HL-60/S4 treated with phorbol 12-myristate 13-acetate at 8.2 ng/mL for 4 days and 3 days (cell line): Measurements from ENCODE around the gene DUSP28.

ENCODE experiments used
- in situ Hi-C: fragments of 300-500 bp; cut with MboI; formaldehyde crosslinking; loops from 2 replicates; pipeline ENCODE4 v1.15.0; 2022; ENCODE audit warnings: low sequenced_read_pairs

Gene DUSP28

DNA sequence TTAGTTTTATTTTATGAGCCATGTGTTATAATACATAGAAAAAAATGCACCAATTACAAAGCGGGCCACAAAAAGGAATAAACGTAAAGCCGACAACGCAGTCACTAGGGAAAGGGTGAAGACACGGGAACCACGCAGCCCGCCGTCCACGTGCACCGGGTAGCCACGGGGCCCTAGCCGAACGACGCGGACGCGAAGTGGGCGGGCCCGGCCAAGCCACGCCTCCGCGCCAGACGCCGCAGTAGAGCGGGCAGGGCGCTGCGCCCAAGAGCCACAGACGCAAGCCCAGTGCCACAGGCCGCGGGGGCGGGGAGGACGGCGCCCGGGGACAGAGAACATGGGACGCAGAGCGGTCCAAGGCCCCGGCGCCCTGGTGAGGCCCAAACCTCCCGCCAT, at the start of gene DUSP28:
DUSP28 (plus strand) TSS at position 274 of the 396 bp plus-strand sequence. CDS start 328 bp downstream, outside the sequence.
- in situ Hi-C loops, result no loop called here

GRCh38 chr2:240510513-240511210, 49.5 kb upstream of the DUSP28 start:
- in situ Hi-C loops, result loop anchor here (25.0 kb wide), 1 partner anchor 202 kb away; no protein-coding TSS in a partner anchor

DNA sequence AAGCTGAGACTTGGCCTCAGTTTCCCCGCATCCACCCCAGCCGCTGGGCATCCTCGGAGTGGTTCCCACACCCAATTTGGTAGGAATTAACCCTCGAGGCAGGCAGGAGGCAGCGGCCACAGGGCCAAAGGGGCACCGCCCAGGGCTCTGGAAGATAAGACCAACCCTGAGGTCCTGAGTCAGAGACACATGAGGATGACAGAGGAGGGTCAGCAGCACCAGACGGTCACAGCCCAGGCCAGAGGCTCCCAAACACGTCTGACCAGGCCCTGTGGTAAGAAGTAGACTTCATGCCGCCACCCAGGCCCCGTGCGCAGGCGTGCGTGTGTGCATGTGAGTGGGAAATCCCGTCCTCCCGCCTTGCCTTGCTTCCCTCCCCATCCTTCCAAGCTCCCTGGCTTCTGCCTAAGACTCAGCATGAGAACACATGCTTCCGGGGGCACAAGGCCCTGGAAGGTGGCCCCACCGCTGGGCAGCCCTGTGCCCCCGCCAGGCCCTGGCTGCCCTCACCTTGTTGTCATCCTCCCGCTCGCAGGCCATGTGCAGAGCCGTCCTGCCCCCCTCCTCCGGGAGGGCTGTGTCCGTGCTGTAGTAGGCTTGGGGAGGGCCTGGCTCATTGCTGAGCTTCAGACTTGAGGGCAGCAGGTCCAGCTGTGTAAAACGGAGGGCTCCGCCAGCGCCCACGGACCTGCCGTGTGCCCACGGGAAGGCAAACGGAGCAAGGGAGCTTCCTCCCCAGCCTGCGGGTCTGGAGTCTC, 48.6 kb upstream of the DUSP28 start:
- in situ Hi-C loops, result loop anchor here (25.0 kb wide), 1 partner anchor 201 kb away; no protein-coding TSS in a partner anchor

- in situ Hi-C loops, result loop anchor here (25.0 kb wide), 1 partner anchor 200 kb away; no protein-coding TSS in a partner anchor
Observed at GRCh38 chr2:240512109-240512485, 48.1 kb upstream of the DUSP28 start.

GRCh38 chr2:240512666-240513535, 47.3 kb upstream of the DUSP28 start:
- in situ Hi-C loops, result loop anchor here (25.0 kb wide), 1 partner anchor 199 kb away; no protein-coding TSS in a partner anchor

GRCh38 chr2:240513549-240514287, 46.4 kb upstream of the DUSP28 start:
- in situ Hi-C loops, result loop anchor here (25.0 kb wide), 1 partner anchor 199 kb away; no protein-coding TSS in a partner anchor

DNA sequence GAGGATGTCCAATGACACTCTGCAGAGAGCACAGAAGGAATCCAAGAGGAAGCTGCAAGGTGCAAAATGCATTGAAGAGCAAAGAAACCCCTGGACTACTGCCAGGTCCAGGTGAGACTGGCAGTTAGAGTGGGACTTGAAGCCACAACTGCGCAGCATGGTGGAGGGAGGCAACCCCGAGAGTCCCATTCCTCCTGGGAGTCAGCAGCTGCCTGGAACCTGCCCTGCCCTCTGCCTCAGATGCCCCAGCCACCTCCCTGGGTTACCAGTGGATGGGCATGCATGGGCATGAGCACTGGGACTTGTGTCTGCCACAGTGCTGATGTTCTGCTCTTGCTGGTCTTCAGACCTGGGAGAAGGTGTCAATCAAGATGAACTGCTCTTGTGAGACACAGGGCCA, 45.5 kb upstream of the DUSP28 start:
- in situ Hi-C loops, result loop anchor here (25.0 kb wide), 1 partner anchor 198 kb away; no protein-coding TSS in a partner anchor

GRCh38 chr2:240517342-240517741, 42.8 kb upstream of the DUSP28 start:
- in situ Hi-C loops, result loop anchor here (25.0 kb wide), 1 partner anchor 195 kb away; no protein-coding TSS in a partner anchor

DNA sequence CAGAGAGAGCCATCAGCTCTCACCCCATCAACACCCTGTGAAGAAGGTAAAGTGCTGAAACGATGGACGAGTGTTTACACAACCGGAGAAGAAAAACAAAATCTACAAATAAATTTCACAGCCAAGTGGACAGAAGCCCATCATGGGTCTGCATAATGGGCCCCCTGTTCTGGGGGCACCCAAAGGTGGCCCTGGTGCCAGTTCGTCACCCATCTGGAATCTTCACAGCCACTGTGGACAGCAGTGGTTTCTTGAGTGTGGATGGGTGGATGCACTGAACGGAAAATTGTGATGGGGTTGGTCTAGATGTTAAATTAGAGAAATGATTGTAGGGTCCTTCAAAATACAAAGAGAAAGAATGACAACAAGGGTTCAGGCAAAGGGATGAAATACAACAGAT, 41.2 kb upstream of the DUSP28 start:
- in situ Hi-C loops, result loop anchor here (25.0 kb wide), 1 partner anchor 193 kb away; no protein-coding TSS in a partner anchor

DNA sequence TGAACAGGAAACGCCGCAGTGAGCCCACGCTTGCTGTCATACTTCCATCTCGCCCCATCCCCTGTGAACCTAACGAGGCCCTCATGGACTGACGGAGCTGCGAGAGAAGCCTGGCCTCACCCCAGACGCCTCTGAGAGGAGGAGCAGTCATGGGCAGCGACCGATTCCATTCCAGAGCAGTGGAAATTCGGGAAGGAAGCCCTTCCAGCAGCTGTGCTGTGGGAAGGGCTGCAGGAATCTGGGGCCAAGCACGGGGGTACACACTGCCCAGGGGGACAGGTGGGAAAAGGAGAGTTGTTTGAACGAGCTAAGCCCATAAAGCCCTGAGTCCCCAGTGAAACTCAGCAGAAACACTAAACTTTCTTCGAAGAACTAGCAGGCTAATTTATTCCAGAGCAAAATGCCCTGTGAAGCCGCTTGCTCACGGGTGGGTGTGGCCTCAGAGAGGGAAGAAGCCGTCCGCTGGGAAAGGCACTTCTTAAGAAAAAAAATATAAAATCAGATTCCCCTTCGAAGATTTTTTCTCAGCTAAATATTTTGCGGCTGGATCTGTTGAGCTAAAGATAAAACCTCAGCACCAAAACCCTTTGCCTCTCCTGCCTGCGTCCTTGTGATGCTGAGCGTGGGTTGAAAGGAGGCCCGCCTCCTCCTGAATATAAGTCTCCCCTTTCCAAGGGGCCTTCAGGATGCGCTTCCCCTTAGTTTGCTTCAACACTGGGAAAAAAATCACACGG, 40.6 kb upstream of the DUSP28 start:
- in situ Hi-C loops, result loop anchor here (25.0 kb wide), 1 partner anchor 193 kb away; no protein-coding TSS in a partner anchor

DNA sequence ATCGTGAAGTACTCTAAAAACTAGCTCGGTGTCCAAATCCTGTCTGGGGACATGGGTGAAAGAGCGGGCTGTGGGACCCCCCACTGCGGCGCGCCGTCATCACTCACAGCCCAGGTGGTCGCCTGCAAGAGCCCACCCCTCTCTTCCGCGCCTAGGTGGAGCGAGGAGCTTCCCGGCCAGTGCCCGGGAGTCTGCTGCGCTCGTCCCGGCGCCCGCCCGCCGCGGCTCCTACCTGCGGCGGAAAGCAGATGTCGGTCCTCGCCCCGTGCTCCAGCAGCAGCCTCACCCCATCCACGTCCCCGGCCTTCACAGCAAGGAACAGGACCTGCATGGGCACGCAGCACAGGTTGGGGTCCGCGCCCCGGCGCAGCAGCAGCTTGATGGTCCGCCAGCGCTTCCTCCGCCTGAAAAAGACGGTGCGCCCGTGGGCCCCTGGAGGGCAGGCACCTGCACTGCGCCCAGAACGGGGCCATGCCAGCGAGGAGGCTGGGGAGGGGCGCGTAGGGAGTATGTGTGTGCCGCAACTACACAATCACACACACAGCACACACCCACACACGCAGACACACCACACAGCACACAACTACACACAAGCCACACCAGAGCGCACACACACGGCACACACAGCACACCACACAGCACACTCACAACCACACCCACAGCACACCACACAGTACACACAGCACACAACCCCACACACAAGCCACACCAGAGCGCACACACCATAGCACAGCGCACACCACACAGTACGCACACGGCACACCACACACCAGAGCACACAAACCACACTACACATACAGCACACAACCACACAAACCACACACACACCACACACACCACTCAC, 39.8 kb upstream of the DUSP28 start:
- in situ Hi-C loops, result loop anchor here (25.0 kb wide), 1 partner anchor 192 kb away; no protein-coding TSS in a partner anchor

DNA sequence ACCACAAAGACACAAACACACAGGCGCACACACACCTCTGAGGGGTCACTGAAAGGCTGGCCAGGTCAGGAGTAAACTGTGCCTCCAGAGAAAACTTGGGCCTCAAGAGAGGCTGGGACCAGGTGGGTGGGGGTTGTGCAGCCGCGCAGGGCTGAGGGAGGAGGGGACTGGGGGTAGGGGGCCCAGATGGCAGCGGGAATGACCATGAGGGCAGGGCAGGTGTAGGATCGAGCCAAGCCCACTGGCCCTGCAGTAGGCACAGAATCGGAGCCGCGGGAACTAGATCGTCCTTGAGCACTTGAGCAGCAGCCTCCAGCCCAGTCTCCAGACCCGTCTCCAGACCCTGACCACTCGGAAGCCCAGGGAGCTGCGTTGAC, 39.2 kb upstream of the DUSP28 start:
- in situ Hi-C loops, result loop anchor here (25.0 kb wide), 1 partner anchor 191 kb away; no protein-coding TSS in a partner anchor

DNA sequence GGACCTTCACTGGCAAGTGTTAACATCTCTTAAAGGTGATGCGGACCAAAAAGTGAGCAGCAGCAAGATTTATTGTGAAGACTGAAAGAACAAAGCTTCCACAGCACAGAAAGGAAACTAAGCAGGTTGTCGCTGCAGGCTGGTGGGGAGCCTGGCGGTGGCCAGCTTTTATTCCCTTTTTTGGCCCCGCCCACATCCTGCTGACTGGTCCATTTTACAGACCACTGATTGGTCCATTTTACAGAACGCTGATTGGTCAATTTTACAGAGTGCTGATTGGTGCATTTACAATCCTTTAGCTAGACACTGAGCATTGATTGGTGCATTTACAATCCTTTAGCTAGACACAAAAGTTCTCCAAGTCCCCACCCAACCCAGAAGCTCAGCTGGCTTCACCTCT, 38.3 kb upstream of the DUSP28 start:
- in situ Hi-C loops, result loop anchor here (25.0 kb wide), 1 partner anchor 190 kb away; no protein-coding TSS in a partner anchor

- in situ Hi-C loops, result loop anchor here (25.0 kb wide), 1 partner anchor 190 kb away; no protein-coding TSS in a partner anchor
Observed at GRCh38 chr2:240522406-240522805, 37.8 kb upstream of the DUSP28 start.

- in situ Hi-C loops, result loop anchor here (25.0 kb wide), 1 partner anchor 189 kb away; no protein-coding TSS in a partner anchor
Observed at GRCh38 chr2:240523451-240524281, 36.5 kb upstream of the DUSP28 start.

DNA sequence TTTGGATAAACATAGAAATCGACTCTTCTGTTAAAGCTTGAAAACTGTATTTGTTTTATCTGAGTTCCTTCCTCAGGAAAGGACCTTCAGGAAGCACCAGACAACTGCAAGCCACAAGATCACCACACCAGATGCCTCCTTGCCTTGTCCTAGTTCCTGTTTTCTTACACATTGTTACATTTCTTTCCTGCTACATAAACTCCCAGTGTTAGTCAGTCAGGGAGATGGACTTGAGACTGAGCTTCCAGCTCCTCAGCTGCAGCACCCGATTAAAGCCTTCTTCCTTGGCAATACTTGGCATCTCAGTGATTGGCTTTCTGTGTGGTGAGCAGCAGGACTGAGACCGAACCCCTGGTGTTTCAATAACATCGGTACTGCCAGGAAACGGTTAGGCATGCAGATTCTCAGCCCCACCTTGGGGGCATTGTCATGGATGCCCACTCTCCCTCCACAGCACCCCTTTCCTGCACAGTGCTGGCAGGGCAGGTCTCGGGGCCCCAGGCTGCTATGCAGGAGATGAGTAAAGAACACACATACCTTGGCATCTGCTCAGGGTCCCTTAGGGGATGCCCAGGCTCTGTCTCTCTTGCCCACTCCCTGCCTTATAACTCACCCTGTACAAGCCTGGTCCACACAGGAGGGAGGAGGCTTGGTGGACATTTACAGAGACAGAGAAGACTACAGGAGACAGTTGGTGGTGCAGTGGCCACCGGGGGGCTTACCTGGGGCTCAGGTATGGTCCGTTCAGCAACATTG, 35.0 kb upstream of the DUSP28 start:
- in situ Hi-C loops, result loop anchor here (25.0 kb wide), 1 partner anchor 187 kb away; no protein-coding TSS in a partner anchor
